GM19372 (cell line): ENCODE results near the gene C10orf90.

Experiments used
- ATAC-seq: cut with Tn5 transposase; IDR thresholded peaks from one replicate; pipeline ENCODE4 v1.9.1; 2021; ENCODE audit warnings: mild to moderate bottlenecking, low read depth, moderate library complexity; ENCODE audit not compliant: unreplicated experiment

C10orf90 gene

GRCh38 chr10:126439942-126440341 is 230.6 kb downstream of the C10orf90 start:
- ATAC-seq, result no peak

GRCh38 chr10:126438407-126438783 is 232.1 kb downstream of the C10orf90 start:
- ATAC-seq, result no peak

DNA sequence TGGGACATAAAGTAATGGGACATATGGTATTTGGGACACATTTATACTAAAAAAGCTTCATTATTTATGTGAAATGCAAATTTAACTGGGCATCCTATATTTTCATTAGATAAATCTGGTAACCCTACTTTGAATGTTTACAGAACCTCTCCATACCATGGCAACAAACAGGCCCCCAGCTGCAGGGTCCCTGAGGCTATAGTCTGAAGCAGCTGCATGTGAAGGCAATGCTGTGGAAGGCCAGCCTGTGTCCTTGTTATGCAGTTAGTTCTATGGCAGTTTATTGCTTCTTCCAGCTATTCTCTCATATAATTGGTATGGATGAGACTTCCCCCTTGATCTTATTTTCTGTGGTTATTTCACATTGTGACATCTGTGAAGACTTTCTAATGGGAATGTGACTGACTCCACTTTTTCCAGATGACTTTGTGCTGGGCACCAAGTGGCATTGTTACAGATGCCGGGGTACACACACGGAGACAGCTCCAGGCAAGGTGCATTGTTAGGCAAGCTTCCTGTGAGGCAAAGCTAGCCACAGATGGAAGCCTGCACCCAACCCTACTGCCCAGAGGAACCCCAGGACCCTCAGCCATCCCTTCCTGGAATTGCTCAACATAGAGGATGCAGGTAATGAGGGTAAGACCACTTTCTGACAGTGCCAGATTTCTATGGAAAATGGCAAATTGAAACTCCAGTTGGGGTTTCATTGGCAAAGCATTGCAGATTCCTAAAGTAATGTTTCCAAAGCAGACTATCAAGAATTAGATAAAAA is 232.7 kb downstream of the C10orf90 start:
- ATAC-seq, result no peak

GRCh38 chr10:126434235-126434634 is 236.3 kb downstream of the C10orf90 start:
- no peak for ATAC-seq

GRCh38 chr10:126433351-126433750 is 237.1 kb downstream of the C10orf90 start:
- ATAC-seq, result no peak

DNA sequence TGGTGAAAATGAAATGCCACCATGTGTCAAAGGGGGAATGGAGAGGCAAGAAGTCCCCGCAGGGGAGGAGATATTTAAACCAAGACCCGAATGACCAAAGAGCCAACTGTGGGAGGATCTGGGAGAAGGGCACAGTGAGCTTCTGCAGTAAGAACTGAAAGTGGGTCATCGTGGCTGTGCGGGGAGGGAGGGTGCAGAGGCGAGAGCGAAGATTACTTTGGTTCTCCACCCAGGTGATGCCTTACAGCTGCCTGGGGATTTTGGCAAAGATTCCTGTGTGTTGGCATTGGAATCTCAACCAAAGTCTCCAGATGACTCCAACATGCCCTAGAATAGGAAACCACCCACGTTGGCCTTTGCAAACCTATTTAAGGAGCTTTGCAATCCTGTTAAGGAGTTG is 238.0 kb downstream of the C10orf90 start:
- no peak for ATAC-seq

DNA sequence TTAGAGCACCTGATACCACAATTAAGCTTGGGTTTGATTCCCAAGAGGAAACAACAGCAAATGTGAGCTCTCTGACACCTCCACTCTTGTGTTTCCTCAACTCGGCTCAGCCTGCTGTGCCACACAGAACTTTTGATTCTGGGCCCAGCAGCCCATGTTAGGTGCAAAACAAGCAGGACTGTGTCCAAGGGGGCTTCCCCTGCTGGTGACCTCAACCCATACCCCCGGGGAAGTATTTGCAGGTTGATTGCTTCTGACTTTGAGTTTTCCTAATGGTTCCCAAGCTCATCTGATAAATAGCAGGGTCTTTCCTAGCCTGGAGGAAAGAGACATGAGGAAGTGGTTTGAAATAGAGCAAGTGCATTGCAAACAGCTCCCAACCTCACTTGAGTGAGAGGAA is 238.7 kb downstream of the C10orf90 start:
- ATAC-seq, result no peak

- no peak for ATAC-seq
Observed at GRCh38 chr10:126430512-126430911, 240.0 kb downstream of the C10orf90 start.

- ATAC-seq, result no peak
Observed at GRCh38 chr10:126429275-126429674, 241.2 kb downstream of the C10orf90 start.

GRCh38 chr10:126425489-126426065 is 244.9 kb downstream of the C10orf90 start:
- no peak for ATAC-seq

DNA sequence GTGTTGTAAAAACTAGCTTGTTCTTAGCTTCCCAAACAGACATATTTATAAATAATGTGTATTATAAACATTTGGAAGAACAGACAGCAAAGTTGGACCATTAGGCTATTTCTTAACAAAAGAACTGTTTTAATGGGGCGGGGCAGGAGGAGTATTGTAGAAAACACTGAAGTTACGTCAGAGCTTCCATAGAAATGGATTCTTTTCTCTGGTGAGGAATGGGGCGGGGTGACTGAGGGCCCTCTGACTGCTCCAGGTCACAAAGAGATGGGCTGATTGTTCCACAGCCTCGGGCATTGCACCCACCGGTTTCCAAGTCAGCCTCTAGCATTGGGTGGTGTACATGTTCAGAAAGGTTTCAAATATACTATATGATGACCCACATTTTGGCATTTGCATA is 245.5 kb downstream of the C10orf90 start:
- no peak for ATAC-seq

GRCh38 chr10:126423732-126424491 is 246.6 kb downstream of the C10orf90 start:
- no peak for ATAC-seq

DNA sequence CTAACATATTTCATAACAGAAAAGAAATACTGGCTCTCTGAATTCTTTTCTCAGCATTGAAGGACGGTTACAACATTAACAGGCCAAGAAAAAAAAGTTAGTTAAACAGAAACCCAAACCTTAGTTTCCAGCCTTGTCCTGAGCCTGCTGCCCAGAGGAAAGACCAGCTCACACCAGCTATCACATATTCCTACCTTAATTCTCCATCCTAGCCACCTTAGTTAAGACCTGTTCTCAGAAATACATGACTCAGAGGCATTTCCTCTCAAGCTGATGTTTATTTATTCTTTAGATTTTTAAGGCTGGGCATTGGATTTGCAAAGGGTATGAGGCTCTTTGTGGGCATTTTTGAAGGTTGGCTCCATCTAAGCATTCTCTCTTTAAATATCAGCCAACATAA is 247.9 kb downstream of the C10orf90 start:
- ATAC-seq, result no peak

- no peak for ATAC-seq
Observed at GRCh38 chr10:126421756-126422256, 248.7 kb downstream of the C10orf90 start.

GRCh38 chr10:126420567-126421300 is 249.8 kb downstream of the C10orf90 start:
- no peak for ATAC-seq

DNA sequence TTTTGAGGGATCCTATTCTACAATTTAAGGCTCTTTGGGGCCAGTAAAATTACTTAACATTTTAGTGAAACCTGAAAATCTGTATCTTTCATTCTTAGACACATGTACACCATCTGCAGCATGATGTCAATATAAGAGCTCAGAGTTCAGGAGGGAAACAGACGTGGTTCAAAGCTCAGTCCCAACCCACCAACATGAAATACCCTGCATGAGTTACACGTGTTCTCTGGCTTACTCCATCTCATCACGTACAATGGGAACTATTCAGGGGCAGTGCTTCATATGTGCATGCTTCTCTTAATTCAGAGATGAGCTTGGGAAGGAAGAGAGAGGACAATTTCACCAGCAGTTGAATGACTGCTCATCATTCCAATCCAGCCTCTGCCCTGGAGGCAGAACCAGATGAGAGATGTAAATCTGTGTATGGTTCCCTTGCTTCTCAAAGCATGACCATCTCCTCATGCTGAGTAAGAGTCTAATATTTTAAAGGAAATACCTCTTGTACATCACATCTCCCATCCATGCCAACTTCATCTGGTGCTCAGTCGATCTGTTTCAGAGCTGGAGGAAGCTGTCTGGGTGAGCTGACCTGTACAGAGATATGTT is 253.2 kb downstream of the C10orf90 start:
- ATAC-seq, result no peak

DNA sequence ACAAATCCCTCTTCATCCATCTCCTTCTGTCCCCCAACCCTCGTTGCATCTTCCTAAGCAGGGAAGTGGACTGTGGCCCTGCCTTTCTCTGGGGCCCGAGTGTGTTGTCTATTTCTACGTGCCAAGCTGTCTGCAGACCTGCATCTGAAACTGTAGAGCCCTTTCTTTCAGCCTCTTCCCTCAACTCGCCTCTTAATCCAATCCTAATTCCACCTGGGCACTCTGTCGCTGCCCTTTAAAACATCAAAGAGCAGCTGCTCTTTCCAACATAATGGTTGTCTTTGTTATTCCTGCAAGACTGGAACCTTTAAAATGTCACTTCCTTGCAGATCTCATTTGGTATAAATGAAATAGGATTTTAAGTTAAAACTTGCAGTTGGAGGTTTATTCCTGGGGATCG is 260.7 kb downstream of the C10orf90 start:
- no peak for ATAC-seq

GRCh38 chr10:126408953-126409641 is 261.4 kb downstream of the C10orf90 start:
- ATAC-seq, result no peak

GRCh38 chr10:126407831-126408230 is 262.7 kb downstream of the C10orf90 start:
- no peak for ATAC-seq
